Activated CD8-positive, alpha-beta memory T cell treated with anti-CD3 and anti-CD28 coated beads, Interleukin-2, amount 50 U/mL, for 4 hours (primary cell): ENCODE results near the gene DTNA.
"Not testable (repeated sequence)": the region's sequence is repeated elsewhere in the genome, so short reads cannot be mapped to it uniquely, and the experiment has no call there.

Experiments used
- DNase-seq: peaks from one replicate; pipeline ENCODE4 v3.0.0-alpha.2; 2020

The DTNA gene

DNA sequence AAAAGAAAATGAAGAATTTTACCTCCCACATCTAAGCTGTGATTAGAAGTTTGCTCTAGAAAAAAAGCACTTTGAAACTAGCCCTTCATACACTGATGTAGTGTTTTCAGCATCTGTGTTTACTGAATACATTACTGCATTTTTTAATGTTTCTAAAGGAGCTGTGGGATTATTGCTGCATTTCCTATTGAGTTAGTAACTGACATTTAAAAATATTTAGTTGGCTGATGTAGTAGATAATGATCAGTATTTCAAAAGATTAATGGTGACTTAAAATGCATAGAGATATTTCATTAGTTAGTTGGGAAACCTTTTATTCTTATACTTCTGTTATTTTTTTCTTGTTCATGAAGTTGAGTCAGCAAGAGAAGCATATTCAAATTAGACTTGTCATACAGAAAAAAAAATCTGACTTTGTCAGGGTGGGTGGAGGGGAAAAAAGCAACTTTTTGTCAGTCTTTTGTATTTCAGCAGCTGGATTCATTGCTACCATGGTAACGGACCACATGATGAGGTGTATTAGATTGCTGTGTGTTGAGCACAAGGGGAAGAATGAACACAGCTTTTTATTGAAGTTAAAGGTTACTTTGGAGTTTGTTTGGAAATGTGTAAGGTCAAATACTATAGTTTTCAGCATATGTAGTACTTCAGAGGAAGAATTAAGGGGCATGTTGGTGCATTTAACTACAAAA lies at the start of gene DTNA:
DTNA (plus strand) TSS at position 549 of the 692 bp plus-strand sequence. CDS start 45,679 bp downstream, outside the sequence.
- no peak for DNase-seq

DNA sequence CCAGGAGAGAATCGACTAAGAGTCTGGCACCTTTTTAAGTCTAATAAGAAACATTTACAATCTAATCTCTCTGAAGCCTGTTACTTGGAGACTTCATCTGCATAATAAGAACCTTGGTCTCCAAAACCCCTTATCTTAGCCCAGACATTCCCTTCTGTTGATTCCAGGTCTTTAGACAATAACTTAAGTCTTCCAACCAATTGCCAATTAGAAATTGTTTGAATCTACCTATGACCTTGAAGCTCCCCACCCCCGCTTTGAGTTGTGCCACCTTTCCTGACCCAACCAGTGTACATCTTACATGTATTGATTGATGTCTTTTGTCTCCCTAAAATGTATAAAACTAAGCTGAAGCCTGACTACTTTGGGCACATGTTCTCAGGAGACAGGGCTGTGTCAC lies 49.5 kb upstream of the DTNA start:
- no peak for DNase-seq

DNA sequence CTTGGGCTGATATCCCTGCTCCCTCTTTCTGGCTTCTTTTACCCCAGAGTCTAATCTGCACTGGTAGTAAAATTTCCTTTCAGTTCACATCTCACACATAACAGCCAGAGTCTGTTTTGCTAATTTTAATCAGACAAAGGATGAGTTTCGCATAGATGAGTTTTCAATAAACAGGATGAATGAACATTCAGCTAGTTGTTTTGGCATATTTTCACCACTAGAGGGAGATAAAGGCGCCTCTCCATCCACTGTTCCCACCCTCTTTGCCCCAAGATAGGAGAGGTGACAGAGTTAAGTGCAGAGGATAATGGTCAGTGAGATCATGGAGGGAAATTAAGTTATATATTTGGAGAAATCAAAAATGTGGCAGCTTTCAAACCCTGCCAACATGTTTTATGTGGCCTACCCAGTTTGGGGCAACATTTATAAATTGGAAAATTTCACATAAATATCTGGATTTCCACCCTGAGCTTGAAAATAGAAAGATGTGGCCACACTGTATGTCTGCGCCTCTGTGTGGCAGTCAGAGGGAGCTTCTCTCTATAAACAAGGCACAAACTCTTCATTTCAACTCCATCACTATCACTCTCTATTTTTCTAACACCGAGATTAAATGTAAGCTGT lies 48.5 kb upstream of the DTNA start:
- DNase-seq = no peak

GRCh38 chr18:34676816-34677574 lies 33.1 kb upstream of the DTNA start:
- no peak for DNase-seq

DNA sequence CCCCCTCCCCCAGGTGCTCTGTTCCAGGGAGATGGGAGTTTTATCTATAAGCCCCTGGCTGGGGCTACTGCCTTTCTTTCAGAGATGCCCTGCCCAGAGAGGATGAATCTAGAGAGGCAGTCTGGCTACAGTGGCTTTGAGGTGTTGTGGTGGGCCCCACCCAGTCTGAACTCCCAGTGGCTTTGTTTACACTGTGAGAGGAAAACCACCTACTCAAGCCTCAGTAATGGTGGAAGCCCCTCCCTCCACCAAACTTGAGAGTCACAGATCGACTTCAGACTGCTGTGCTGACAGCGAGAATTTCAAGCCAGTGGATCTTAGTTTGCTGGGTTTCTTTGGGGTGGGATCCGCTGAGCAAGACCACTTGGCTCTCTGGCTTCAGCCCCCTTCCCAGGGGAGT lies 20.3 kb upstream of the DTNA start:
- not testable (repeated sequence) for DNase-seq

DNA sequence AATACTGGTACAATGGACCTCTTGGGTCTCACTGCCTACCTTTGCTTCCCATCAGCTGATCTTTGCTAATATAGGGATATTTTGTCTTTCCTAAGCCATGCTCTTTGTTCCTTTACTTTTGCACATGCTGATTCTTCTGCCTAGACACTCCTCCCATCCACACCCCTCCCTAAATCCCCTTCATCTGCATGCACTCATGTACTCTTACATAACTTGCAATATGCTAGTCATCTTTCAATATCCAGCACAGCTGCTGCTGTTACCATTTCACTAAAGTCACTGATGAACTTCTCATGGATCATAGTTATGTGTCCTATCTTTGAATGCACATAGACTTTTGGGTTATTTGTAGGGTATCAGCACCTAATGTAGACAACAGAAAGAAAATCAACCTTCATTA lies 18.5 kb upstream of the DTNA start:
- no peak for DNase-seq

GRCh38 chr18:34694591-34695165 lies 15.4 kb upstream of the DTNA start:
- no peak for DNase-seq

DNA sequence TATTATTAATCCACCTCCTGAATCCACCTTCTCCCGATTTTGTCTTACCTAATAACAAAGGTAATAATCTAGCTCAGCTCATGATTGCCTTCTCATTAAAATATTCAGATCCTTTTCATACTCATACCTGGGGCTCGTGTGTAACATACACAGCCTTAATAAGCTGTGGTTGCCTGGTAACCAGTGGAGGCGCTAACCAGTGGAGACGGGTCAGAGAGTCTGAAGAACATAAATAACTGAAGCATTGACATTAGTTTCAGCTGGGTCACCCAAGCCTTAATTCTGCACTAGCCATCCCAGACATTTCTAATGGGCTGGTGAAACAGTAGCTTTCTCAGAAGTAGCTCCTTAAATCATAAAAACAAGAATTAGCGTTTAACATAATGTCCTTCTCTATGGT lies 14.8 kb upstream of the DTNA start:
- no peak for DNase-seq

GRCh38 chr18:34696671-34697070 lies 13.4 kb upstream of the DTNA start:
- no peak for DNase-seq

DNA sequence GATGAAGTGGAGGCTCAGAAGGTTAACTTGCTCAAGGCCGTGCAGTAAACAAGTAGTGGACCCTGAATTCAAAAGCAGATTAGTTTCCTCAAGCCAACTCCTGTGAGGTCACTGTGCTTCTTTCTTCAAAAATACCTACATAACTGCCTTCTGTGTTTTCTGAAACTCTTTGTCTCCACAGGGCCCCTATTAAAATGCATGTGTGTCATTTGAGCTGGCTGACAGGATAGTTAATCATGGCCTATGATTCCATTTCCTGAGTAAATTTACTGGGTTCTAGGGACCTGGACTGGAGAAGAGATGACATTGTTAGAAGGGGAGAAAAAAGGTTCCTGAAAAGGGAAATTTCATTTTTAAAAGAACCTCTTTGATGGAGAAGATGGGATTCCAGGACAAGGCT lies 12.9 kb upstream of the DTNA start:
- no peak for DNase-seq

DNA sequence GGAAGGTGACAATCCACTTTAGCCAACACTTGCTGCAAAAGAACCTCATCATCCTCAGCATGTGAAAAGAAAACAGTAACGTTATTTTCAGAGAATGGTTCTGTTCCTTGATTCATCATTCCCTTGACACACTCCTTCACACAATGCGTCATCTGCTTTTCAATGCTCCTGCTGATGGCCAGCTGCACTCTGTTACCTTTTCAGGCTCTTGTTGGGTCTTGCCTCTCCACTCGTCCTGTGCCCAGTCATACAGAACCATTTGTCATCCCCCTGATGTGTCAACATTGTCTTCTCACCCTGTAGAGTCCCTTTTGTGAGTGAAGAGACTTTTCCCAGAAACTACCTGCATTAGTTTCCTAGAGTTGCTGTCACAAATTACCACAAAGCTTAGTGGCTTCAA lies 12.2 kb upstream of the DTNA start:
- no peak for DNase-seq

DNA sequence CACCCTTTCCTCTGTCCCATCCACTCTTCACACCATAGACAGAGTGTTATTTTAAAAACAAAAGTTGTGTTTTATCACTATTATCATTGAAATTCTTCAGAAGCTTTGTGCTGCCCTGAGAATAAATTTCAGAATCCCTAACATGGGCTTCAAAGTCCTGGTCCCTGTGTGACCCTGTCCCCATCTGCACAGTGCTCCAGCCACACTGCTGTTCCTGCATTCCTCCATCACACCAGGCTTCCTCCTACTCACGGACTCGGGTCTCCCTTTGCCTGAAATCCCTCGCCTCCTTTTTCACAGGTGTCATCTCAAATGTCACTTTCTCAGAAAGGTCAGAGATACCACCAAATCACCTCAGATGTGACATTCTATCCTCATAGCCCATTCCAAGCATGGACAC lies 8.2 kb upstream of the DTNA start:
- no peak for DNase-seq

GRCh38 chr18:34702814-34703213 lies 7.3 kb upstream of the DTNA start:
- no peak for DNase-seq

GRCh38 chr18:34704074-34704473 lies 6.0 kb upstream of the DTNA start:
- no peak for DNase-seq

- no peak for DNase-seq
These were observed 5.3 kb upstream of the DTNA start for GRCh38 chr18:34704823-34705222.

- no peak for DNase-seq
These were observed 2.4 kb upstream of the DTNA start for GRCh38 chr18:34707670-34708069.

DNA sequence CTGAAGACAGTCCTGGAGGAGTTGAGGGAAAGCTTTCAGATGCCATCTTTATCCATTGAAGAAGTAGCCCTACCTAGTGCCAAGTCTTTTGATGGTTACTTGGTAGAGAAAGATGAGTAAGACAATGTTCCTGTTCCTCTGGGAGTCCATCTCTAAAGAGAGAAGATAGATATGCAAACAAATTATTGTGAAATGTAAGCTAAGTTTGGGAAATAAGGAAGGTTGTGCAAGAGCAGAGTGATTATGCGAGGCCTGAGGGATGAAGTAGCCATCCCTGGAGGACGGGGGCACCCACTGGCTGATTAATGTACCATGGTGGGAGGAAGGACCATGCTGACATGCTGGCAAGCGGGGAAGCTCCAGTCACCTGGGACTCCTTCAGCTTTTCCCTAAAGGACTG lies 994 bp upstream of the DTNA start:
- DNase-seq = no peak

DNA sequence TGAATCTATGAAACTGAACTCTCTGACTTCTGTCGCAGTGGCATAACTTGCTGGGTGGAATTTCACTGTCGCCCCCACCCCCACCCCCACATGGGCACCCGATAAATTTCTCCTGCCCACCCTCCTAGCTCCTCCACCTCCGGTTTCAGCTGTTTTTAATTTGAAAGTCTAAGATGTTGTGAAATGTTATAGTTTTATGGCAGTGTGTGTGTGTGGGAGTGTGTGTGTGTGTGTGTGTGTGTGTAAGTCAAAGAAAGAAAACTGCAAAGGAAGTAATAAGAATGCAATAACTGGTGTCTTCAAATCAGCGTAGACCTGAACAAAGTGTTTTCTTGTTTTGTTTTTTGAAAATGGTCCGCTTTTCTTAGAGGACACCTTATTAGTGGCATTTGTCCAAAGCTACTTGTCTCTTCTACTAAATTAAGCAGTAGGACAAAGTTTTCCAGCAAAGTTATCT lies 388 bp downstream of the DTNA start:
- DNase-seq = no peak

DNA sequence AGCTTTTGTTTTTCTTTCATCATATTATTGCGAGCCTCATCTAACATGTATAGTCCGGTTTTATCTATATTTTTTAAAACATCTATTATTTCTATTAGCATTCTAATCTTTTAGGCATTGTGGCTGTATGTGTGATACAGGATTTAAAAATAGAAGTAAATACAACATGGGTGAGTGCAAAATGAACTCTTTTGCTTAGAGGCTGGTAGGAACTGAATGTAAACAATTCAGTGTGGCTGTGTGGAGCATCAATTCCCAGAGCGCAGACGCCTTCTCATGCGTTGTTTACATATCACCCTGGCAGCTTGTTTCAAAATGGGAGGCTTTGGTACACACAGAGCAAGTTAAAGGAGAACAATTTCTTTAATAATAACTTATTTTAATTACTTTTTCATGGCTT lies 836 bp downstream of the DTNA start:
- DNase-seq = no peak

GRCh38 chr18:34716111-34716510 lies 6.0 kb downstream of the DTNA start:
- DNase-seq = not testable (repeated sequence)

- no peak for DNase-seq
These were observed 8.5 kb downstream of the DTNA start for GRCh38 chr18:34718610-34719009.

DNA sequence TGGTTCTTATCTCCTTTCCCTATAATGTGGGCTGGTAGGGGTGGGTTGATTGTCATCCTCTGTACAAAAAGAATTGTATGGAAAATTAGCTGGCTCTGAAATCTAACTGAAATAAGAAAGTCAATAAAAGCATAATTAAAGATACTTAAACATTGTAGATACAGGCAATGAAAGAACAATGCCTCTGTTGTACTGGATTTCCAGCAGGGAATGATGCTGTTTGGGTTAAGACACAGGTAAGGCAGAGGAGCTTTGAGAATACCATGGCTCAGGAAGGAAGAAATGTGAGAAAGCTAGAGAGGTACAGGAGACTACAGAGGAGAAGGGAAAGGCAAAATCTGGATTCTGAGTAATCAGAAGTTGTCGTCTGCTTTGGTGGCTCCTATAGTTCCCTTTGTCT lies 10.1 kb downstream of the DTNA start:
- no peak for DNase-seq

GRCh38 chr18:34723143-34723542 lies 13.0 kb downstream of the DTNA start:
- no peak for DNase-seq

DNA sequence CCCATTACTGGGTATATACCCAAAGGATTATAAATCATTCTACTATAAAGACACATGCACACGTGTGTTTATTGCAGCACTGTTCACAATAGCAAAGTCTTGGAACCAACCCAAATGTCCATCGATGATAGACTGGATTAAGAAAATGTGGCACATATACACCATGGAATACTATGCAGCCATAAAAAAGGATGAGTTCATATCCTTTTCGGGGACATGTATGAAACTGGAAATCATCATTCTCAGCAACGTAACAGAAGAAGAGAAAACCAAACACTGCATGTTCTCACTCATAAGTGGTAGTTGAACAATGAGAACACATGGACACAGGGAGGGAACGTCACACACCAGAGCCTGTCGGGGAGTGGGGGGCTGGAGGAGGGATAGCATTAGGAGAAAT lies 15.6 kb downstream of the DTNA start:
- DNase-seq = not testable (repeated sequence)
